ENCODE measurements around the gene SLC1A7.

Gene SLC1A7

GRCh38 chr1:53111073-53111556, 31.3 kb downstream of the SLC1A7 start:
- TF ChIP-seq, protein P1, sequence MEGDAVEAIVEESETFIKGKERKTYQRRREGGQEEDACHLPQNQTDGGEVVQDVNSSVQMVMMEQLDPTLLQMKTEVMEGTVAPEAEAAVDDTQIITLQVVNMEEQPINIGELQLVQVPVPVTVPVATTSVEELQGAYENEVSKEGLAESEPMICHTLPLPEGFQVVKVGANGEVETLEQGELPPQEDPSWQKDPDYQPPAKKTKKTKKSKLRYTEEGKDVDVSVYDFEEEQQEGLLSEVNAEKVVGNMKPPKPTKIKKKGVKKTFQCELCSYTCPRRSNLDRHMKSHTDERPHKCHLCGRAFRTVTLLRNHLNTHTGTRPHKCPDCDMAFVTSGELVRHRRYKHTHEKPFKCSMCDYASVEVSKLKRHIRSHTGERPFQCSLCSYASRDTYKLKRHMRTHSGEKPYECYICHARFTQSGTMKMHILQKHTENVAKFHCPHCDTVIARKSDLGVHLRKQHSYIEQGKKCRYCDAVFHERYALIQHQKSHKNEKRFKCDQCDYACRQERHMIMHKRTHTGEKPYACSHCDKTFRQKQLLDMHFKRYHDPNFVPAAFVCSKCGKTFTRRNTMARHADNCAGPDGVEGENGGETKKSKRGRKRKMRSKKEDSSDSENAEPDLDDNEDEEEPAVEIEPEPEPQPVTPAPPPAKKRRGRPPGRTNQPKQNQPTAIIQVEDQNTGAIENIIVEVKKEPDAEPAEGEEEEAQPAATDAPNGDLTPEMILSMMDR (IDR thresholded peaks at IDR 0.05; ENCODE audit: extremely low read depth, missing control alignments) = no peak
- DNase-seq (ENCODE audit: low spot score) = no peak

GRCh38 chr1:53110370-53111072, 31.9 kb downstream of the SLC1A7 start:
- TF ChIP-seq, protein P1 (IDR thresholded peaks at IDR 0.05; ENCODE audit: extremely low read depth, missing control alignments) = no peak
- DNase-seq (ENCODE audit: low spot score) = no peak

DNA sequence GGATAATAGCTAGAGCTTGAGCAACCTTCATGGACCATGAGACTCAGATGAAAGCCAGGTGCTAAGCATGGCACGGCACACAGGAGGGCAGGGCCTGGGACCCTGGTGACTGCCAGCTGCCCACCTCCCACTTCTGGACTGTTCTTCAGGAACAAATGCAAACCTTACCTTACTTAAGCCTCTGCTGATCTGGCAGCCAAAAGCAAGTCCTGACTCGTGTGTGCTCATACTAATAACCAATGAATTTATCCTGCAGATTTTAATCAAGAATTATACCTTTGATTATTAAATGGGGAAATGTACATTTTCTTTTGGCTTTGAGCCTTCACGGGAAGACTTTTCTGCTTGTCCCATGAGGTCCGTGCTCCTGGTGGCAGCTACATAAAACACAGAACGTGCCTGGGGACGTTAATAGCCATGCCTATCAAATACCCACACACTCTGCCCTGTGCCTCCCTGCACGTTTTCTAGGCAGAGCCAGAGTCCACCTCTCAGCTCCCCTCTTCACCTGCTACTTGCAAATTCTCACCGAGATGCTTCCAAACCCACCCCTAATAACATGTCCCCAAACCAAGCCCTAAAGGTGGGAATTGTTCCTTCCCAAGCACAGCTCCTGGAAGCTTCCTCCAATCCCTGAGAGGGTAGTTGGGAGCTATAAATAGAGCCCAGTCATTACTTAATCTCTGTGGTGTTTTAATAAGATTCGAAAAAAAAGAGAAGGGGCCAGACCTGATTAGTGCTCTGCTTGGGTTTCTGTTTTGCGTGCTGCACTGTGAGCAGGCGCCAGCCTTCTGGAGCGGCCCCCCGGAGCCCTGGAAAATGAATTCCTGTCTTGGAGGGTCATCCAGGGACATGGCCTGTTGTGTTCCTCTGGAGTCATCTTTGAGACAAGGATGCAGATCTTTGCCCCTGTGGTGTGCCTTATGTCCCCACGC, 33.5 kb downstream of the SLC1A7 start:
- DNase-seq (ENCODE audit: low spot score) = no peak
- TF ChIP-seq, protein P1 (IDR thresholded peaks at IDR 0.05; ENCODE audit: extremely low read depth, missing control alignments) = no peak

DNA sequence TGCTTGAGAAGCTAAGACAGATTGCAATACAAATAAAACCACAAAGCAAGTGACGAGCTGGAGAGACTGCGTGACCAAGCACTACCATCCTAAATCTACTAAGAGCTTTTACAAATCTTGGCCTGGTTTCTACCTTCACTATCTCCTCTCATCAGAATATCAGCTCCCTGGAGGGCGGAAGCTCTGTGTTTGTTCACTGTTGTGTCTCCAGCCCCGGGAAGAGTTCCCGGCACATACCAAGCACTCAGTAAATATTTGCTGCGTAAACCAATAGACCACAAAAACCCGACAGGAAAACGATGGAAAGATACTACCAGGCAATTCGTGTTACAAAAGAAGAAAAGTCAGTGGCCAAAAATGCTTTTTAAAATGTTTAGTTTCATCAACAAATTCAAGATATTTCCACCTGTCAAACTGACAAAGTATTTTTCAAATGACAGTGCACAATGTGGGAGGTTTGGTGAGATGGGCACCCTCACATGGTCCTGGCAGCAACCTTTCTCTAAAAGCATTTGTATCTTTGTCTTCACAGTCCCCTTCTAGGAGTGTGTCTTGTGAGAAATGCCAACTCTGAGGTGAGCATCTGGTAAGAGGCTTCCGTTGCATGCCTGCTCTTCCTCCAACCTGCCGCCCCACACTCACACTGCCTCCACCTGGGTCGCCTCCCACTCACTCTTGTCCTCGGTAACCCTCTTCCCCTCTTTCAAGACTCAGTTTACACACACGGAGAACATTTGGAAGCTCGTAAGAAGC, 34.7 kb downstream of the SLC1A7 start:
- TF ChIP-seq, protein P1 (IDR thresholded peaks at IDR 0.05; ENCODE audit: extremely low read depth, missing control alignments) = no peak
- DNase-seq (ENCODE audit: low spot score) = no peak

DNA sequence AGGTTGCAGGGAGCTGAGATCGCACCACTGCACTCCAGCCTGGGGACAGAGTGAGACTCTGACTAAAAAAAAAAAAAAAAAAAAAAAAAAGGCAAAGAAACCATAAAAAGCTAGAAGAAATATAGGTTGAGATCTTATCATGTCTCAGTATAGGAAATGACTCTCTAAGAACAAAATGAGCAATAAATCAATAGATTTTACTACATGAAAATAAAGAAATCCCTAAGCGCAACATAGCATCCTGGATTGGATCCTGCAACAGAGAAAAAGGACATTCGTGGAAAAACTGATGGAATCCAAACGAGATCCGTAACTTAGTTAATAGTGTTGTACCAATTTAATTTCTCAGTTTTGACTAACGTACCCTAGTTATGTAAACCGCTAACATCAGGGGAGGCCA, 35.3 kb downstream of the SLC1A7 start:
- TF ChIP-seq, protein P1 (IDR thresholded peaks at IDR 0.05; ENCODE audit: extremely low read depth, missing control alignments) = no peak
- DNase-seq (ENCODE audit: low spot score) = no peak

- TF ChIP-seq, protein P1 (IDR thresholded peaks at IDR 0.05; ENCODE audit: extremely low read depth, missing control alignments) = no peak
- DNase-seq (ENCODE audit: low spot score) = no peak
Measured at GRCh38 chr1:53104289-53104913, 38.0 kb downstream of the SLC1A7 start.

Measured in GM20000 (cell line).